ENCODE measurements around the gene FBXW12. TPM values are rescaled to one million over a fixed set of nuclear protein-coding genes. Genes with fewer than 3 reads are reported as not detected.

Gene FBXW12
- total and polyA plus RNA-seq, 2 of the 8 experiments (the other 6 are each of a cell fraction or from before 2014, with no cell fraction given) = 0.35 to 0.85 TPM

DNA sequence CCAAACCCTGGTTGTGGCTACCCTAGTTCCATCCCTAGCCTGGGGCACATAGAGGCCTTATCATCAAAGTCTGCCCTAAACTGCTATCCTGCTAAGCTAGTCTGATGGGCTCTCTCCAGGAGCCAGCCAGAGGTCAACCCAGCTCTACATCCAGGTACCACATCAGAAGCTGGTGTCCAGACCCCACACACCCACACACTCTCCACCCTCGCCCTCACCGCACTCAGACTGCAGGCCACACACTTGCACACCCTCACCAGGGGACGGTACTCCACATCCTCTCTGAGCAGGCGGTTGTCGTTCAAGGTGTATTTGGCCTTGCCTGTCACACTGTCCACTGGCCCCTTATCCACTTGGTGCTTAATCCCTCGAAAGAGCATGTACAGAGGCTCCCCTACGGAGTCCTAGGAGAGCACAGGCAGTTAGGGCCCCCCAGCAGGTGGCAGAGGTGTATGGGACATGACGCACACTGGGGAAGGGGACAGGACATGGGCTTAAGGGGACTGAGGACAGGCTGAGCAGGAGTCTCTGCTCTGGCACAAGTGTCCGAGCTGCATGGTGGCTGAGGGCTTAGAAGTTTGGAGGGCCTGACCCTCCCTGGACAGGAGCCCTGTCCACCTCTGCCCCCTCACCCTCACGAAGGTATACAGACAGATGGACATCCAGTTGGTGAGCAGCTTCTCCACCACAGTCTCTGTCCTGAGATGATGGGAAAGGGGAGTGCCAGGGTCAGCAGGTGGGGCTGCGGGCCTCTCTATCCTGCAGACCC lies 39.8 kb downstream of the FBXW12 start:
- Histone ChIP-seq H2AFZ (ENCODE audit: low read length) (no peak overlapping the region), H3K14ac (ENCODE audit: insufficient read length) (no peak overlapping the region), H3K27me3 (replicated peaks in 1 of 4; ENCODE audit: control insufficient read depth in 3 of 4, extremely low read depth in 1 of 4, insufficient read depth in 3 of 4, low read length in 3 of 4) (no peaks in the 10 kb centered on the region), H3K79me2 (ENCODE audit: control insufficient read depth in 1 of 2, insufficient read depth in 2 of 2, low read length in 2 of 2) (no peaks in the 10 kb centered on the region), H3K4me2 (ENCODE audit: insufficient read depth in 1 of 2, low read depth in 2 of 2, low read length in 2 of 2) (no peak overlapping the region), H3K4me3 (ENCODE audit: extremely low read depth in 1 of 4, insufficient read depth in 2 of 4, low read depth in 3 of 4, low read length in 4 of 4) (no peak overlapping the region), H3K4ac (replicated peaks; ENCODE audit: insufficient read length, low read depth, low read length) (no peak overlapping the region), H3K27ac (ENCODE audit: low read depth, low read length) (no peak overlapping the region), H4K5ac (ENCODE audit: insufficient read length, low read depth, low read length) (no peak overlapping the region), H4K20me1 (replicated peaks in 1 of 2; ENCODE audit: control insufficient read depth in 1 of 2, insufficient read depth in 2 of 2, low read length in 2 of 2) (peaks cover 6 to 48% of the 10 kb centered on the region in 2 experiments), H3K9me3 (ENCODE audit: insufficient read depth in 2 of 2, low read depth in 1 of 2, low read length in 1 of 2) (no peaks in the 10 kb centered on the region), H2BK120ac (replicated peaks; ENCODE audit: low read depth, low read length) (no peak overlapping the region), H4K91ac (replicated peaks; ENCODE audit: insufficient read length, low read length) (no peak overlapping the region), H2BK20ac (ENCODE audit: low read length) (no peak overlapping the region), H2BK5ac (ENCODE audit: low read depth, low read length) (no peak overlapping the region), H3K4me1 (replicated peaks in 1 of 4; ENCODE audit: control insufficient read depth in 3 of 4, insufficient read depth in 4 of 4, low read length in 3 of 4) (no peaks in the 10 kb centered on the region), H3K23me2 (ENCODE audit: low read depth, low read length) (no peaks in the 10 kb centered on the region), H3K18ac (ENCODE audit: extremely low read depth, low read length) (no peak overlapping the region), H3K23ac (ENCODE audit: insufficient read length) (no peak overlapping the region), H4K8ac (ENCODE audit: extremely low read depth, insufficient read depth, low read length) (no peak overlapping the region), H2BK12ac (ENCODE audit: low read depth, low read length) (no peak overlapping the region), H3K56ac (replicated peaks; ENCODE audit: insufficient read length, low read depth, low read length) (no peak overlapping the region), H2BK15ac (ENCODE audit: low read length) (no peak overlapping the region), H2AK5ac (ENCODE audit: low read depth, low read length) (no peak overlapping the region), H3K36me3 (ENCODE audit: control insufficient read depth in 2 of 4, insufficient read depth in 4 of 4, low read length in 3 of 4) (peaks cover 74 to 89% (median 89%) of the 10 kb centered on the region in 4 experiments), H3K79me1 (ENCODE audit: low read depth, low read length) (no peaks in the 10 kb centered on the region; the same call in 1 of the 2 replicates), H3K9ac (replicated peaks in 1 of 4; ENCODE audit: extremely low read depth in 1 of 4, low read depth in 3 of 4, low read length in 3 of 4) (no peak overlapping the region)
- FAIRE-seq (no peak), DNase-seq (ENCODE audit: low read depth in 1 of 2, low spot score in 2 of 2) (no peak)
- CTCF ChIA-PET (ENCODE audit: partially characterized antibody) = interaction anchor here (0.9 to 7.7 kb wide), 9 partner anchors 12 to 148 kb away, joined by 3 to 130 read pairs (median 3); partner anchors contain the start of gene PLXNB1
- WGBS, 2 experiments (ENCODE audit: extremely low coverage in 1 of 2, insufficient coverage in 1 of 2, insufficient read length in 1 of 2, insufficient replicate concordance in 2 of 2, low coverage in 1 of 2, low lambda C conversion rate in 2 of 2, missing lambda C conversion rate in 1 of 2) = 93% methylated on average over 10 of the region's 11 CpGs; no CpG with 5 or more reads in 1 of the 2 experiments
- POLR2A ChIA-PET (ENCODE audit: partially characterized antibody) = interaction anchor here (1.2 to 31.5 kb wide), 3 partner anchors 4 to 29 kb away, joined by 4 to 650 read pairs (median 650); partner anchors contain the start of gene PLXNB1
- TF ChIP-seq, protein P1, sequence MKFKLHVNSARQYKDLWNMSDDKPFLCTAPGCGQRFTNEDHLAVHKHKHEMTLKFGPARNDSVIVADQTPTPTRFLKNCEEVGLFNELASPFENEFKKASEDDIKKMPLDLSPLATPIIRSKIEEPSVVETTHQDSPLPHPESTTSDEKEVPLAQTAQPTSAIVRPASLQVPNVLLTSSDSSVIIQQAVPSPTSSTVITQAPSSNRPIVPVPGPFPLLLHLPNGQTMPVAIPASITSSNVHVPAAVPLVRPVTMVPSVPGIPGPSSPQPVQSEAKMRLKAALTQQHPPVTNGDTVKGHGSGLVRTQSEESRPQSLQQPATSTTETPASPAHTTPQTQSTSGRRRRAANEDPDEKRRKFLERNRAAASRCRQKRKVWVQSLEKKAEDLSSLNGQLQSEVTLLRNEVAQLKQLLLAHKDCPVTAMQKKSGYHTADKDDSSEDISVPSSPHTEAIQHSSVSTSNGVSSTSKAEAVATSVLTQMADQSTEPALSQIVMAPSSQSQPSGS (IDR thresholded peaks at IDR 0.05; ENCODE audit: low read length) = no peak
- no peak for TF ChIP-seq CTBP2 (IDR thresholded peaks at IDR 0.05; ENCODE audit: borderline replicate concordance, insufficient read depth, insufficient read length, low read length)
- TF ChIP-seq CHD1 (IDR thresholded peaks at IDR 0.05; ENCODE audit: low read depth, low read length) = no peak
- TF ChIP-seq FOSL1 (IDR thresholded peaks at IDR 0.05; ENCODE audit: insufficient read depth, low read depth, low read length) = no peak
- no peak for TF ChIP-seq SIN3A (conservative IDR thresholded peaks at IDR 0.05 in 1 of 2, IDR thresholded peaks at IDR 0.05 in 1 of 2; ENCODE audit: low read depth in 1 of 2, low read length in 2 of 2)
- no peak for TF ChIP-seq NANOG (IDR thresholded peaks at IDR 0.05; ENCODE audit: insufficient read depth, low read depth, low read length, poor library complexity, severe bottlenecking)
- no peak for TF ChIP-seq POLR2A (IDR thresholded peaks at IDR 0.05; ENCODE audit: control extremely low read depth in 1 of 2, low read depth in 2 of 2, low read length in 2 of 2)
- no peak for TF ChIP-seq BCL11A (IDR thresholded peaks at IDR 0.05; ENCODE audit: low read depth in 2 of 2, low read length in 2 of 2)
- TF ChIP-seq SRF (IDR thresholded peaks at IDR 0.05; ENCODE audit: low read depth, low read length) = no peak
- no peak for TF ChIP-seq HDAC6 (IDR thresholded peaks at IDR 0.05; ENCODE audit: low read depth, low read length)

Measured in H1 (cell line).